HG02938 (cell line): ENCODE results near the gene PTHLH.

ENCODE experiments used
- ATAC-seq: cut with Tn5 transposase; IDR thresholded peaks from one replicate; pipeline ENCODE4 v1.9.1; 2021; ENCODE audit warnings: mild to moderate bottlenecking, moderate library complexity; ENCODE audit not compliant: unreplicated experiment

The PTHLH gene

GRCh38 chr12:27972721-27973120 is at the start of gene PTHLH:
PTHLH (minus strand) TSS chr12:27972733; CDS start chr12:27969494, 3,239 bp downstream.
- ATAC-seq: no peak

- ATAC-seq: no peak
Measured at GRCh38 chr12:28021704-28022103, 49.2 kb upstream of the PTHLH start.

- no peak for ATAC-seq
Measured at GRCh38 chr12:28017873-28018255, 45.3 kb upstream of the PTHLH start.

GRCh38 chr12:28017126-28017872 is 44.8 kb upstream of the PTHLH start:
- ATAC-seq: no peak

- ATAC-seq: no peak
Measured at GRCh38 chr12:28015165-28015564, 42.6 kb upstream of the PTHLH start.

- ATAC-seq: no peak
Measured at GRCh38 chr12:28014196-28014595, 41.7 kb upstream of the PTHLH start.

- no peak for ATAC-seq
Measured at GRCh38 chr12:28012333-28012918, 39.9 kb upstream of the PTHLH start.

GRCh38 chr12:28010036-28010435 is 37.5 kb upstream of the PTHLH start:
- no peak for ATAC-seq

GRCh38 chr12:27999970-28000369 is 27.4 kb upstream of the PTHLH start:
- no peak for ATAC-seq

- no peak for ATAC-seq
Measured at GRCh38 chr12:27999521-27999920, 27.0 kb upstream of the PTHLH start.

- ATAC-seq: no peak
Measured at GRCh38 chr12:27998658-27999057, 26.1 kb upstream of the PTHLH start.

GRCh38 chr12:27998170-27998569 is 25.6 kb upstream of the PTHLH start:
- ATAC-seq: no peak

GRCh38 chr12:27996761-27997160 is 24.2 kb upstream of the PTHLH start:
- no peak for ATAC-seq

- no peak for ATAC-seq
Measured at GRCh38 chr12:27995406-27995805, 22.9 kb upstream of the PTHLH start.

DNA sequence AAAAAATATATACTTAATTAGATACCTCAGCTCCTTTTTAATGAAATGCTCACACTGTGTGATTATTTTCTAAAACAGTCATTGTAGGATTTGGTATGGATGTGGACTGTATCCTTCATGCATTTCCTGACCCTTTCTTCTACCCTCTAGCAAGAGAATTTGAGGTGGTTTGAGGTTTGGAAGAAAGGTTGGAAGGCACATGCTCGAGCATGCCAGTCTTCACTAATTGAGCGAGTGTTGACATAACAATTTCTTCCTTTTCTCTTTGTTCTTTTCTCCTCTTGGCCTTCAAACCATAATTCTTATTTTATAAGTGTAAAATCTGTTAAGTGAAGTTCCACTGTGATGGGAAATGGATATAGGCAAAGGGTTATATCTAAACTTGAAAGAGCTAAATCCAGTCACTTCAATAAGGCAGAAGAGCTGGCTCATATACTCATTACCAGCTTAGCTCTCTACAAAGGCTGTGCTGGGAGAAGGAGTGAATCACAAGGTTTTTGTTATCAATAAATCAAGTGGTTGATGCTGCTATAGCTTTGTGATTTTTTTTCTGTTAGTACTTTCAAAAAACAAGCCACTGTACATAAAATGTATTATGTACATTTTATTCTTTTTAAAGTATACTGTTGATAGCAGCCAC is 16.2 kb upstream of the PTHLH start:
- no peak for ATAC-seq

- no peak for ATAC-seq
Measured at GRCh38 chr12:27987331-27987730, 14.8 kb upstream of the PTHLH start.

GRCh38 chr12:27984275-27984674 is 11.7 kb upstream of the PTHLH start:
- no peak for ATAC-seq

- ATAC-seq: no peak
Measured at GRCh38 chr12:27982951-27983350, 10.4 kb upstream of the PTHLH start.

DNA sequence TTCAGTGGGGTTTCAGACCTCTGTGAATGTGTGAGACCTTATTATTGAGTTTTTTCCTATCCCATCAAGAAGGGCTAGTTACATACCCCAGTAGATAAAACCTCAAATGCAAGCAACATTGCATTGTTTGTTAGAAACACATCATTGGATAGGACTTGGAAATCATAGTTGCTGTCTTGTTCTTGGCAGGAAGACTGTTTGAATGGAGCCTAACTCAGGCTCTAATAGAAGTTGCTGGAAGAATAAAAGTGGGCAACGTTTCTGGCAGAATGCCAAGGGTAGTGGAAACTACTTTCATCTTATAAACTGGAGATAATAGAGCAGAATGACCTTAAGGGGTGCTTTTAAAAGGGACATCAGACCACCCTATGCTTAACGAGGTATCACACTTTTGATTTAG is 9.9 kb upstream of the PTHLH start:
- ATAC-seq: no peak

DNA sequence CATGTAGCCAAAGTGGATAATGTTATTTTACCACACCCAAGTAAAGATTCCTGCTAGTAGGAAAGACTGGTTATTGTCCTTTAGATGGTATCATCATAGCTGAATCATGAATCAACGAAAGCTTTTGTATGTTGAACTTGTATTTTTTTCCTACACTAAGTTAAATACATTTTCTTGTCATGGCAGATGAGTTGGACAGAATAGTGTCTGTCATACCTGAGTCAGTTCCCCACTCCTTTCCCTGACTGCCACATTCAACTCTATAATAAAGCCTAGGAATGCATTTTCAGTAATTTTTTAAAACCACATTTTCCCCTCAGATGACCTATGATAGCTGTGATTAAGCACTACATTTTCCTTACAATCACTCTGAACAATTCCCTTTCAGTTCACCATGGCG is 9.3 kb upstream of the PTHLH start:
- no peak for ATAC-seq

DNA sequence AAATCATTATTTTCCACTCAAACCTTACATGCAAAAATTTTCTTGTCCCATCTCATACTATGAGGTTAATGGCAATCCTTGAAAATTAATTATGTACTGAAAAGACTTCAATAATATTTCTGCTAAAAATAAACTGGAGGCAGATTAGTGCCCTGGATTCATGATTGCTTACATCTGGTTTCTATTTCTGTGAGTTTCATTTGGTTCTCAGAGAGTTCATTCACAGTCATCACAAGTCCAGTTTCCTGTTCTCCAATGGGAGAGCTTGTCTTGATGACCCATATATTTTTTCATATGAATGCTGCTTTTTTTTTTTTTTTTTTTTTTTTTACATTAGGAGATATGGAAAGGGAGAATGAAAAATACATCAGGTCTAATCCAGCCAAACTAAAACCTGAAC is 6.6 kb upstream of the PTHLH start:
- ATAC-seq: no peak
